ENCODE data around the gene SRCIN1.

Gene SRCIN1

GRCh38 chr17:38621538-38621937 lies 15.8 kb upstream of the SRCIN1 start:
- no peak for DNase-seq (ENCODE audit: low spot score)
- CTCF ChIA-PET, result interaction anchor here (1.3 kb wide), 1 partner anchor 18 kb away, joined by 4 read pairs; no protein-coding TSS in a partner anchor

GRCh38 chr17:38620551-38621277 lies 15.0 kb upstream of the SRCIN1 start:
- no peak overlapping the region for H3K27ac ChIP-seq
- CTCF ChIA-PET, result interaction anchor here (0.5 kb wide), 1 partner anchor 26 kb away, joined by 3 read pairs; no protein-coding TSS in a partner anchor
- POLR2A ChIA-PET (ENCODE audit: low non-redundant PET), result no interaction called here
- DNase-seq (ENCODE audit: low spot score), result no peak
- TF ChIP-seq, protein P1, sequence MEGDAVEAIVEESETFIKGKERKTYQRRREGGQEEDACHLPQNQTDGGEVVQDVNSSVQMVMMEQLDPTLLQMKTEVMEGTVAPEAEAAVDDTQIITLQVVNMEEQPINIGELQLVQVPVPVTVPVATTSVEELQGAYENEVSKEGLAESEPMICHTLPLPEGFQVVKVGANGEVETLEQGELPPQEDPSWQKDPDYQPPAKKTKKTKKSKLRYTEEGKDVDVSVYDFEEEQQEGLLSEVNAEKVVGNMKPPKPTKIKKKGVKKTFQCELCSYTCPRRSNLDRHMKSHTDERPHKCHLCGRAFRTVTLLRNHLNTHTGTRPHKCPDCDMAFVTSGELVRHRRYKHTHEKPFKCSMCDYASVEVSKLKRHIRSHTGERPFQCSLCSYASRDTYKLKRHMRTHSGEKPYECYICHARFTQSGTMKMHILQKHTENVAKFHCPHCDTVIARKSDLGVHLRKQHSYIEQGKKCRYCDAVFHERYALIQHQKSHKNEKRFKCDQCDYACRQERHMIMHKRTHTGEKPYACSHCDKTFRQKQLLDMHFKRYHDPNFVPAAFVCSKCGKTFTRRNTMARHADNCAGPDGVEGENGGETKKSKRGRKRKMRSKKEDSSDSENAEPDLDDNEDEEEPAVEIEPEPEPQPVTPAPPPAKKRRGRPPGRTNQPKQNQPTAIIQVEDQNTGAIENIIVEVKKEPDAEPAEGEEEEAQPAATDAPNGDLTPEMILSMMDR (conservative IDR thresholded peaks at IDR 0.05; ENCODE audit: low read depth), result no peak

More at GRCh38 chr17:38621538-38621937, 15.8 kb upstream of the SRCIN1 start:
- POLR2A ChIA-PET (ENCODE audit: low non-redundant PET), result no interaction called here
- H3K27ac ChIP-seq, result no peak overlapping the region
- TF ChIP-seq, protein P1 (conservative IDR thresholded peaks at IDR 0.05; ENCODE audit: low read depth), result no peak

DNA sequence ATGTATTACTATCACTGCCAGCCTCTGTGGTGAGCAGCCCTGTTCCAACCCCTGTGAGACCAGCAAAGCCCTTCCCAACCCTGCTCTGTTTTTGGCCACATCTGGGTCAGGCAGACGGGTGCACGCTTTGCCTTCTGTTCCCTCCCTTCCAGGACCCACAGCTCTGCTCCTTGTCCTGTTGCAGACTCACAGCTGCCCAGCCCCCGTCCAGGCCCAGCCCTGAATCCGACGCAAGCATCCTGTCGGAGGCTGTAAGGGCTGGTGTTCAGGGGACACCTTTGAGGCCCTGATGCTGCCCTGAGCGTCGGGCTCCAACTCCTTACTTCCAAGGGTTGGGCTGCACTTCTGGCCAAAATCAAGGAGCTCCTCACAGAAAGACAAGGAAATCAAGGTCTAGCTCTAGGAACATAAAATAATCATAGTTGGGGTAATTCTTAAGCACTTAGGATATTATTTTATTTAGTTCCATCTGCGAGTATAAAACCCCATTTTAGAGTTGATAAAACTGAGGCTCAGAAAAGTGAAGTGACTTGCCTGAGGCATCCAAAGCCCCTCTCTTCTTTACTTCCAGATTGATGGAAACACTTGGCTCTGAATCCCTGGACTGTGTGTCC lies 14.3 kb upstream of the SRCIN1 start:
- no peak overlapping the region for H3K27ac ChIP-seq
- DNase-seq (ENCODE audit: low spot score), result no peak
- TF ChIP-seq, protein P1 (conservative IDR thresholded peaks at IDR 0.05; ENCODE audit: low read depth), result no peak
- POLR2A ChIA-PET (ENCODE audit: low non-redundant PET), result no interaction called here
- CTCF ChIA-PET, result interaction anchor here (0.5 kb wide), 1 partner anchor 27 kb away, joined by 3 read pairs; no protein-coding TSS in a partner anchor

DNA sequence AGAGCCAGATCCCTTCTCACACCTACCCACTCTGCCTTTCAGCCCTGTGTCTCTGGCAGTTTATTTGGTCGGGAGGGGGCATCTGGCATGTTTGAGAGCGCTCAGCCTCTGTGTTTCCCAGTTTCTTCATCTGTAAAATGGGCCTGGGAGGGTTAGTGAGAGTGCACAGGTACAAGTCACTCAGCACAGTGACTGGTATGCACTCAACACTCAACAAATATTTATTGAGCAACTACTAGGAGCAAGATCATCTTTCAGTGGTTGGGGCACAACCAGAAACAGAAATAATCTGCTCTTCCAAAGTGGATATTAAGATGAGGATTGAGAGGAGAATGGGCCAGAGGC lies 13.7 kb upstream of the SRCIN1 start:
- POLR2A ChIA-PET (ENCODE audit: low non-redundant PET), result no interaction called here
- CTCF ChIA-PET, result no interaction called here
- TF ChIP-seq, protein P1 (conservative IDR thresholded peaks at IDR 0.05; ENCODE audit: low read depth), result no peak
- DNase-seq (ENCODE audit: low spot score), result no peak
- no peak overlapping the region for H3K27ac ChIP-seq

DNA sequence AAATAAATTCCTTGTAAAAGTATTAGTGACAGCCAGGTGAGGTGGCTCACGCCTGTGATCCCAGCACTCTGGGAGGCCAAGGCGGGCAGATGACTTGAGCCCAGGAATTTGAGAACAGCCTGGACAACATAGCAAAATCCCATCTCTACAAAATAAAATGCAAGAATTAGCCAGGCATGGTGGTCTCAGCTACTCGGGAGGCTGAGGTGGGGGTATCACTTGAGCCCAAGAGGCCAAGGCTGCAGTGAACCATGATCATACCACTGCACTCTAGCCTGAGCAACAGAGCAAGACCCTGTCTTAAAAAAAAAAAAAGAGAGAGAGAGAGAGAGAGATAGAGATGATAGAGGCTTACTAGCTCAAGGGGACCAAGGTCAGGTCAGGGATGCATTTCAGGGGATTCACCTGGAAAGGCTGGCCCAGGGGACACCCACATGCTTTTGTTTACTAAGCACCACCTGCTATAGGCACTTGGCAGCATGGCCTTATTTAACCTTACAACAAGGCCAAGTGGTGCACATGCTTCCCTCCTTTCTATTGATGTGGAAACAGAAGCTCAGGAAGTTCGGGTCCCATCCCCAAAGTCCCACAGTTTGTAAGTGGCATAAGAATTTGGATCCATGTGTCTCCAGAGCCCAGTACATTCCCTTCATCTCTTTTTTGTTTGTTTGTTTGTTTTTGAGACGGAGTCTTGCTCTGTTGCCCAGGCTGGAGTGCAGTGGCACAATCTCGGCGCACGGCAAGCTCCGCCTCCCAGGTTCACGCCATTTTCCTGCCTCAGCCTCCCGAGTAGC lies 12.4 kb upstream of the SRCIN1 start:
- CTCF ChIA-PET, result interaction anchor here (1.1 to 1.3 kb wide), 3 partner anchors 13 to 49 kb away, joined by 3 to 4 read pairs (median 4); partner anchors contain the start of gene SRCIN1
- TF ChIP-seq, protein P1 (conservative IDR thresholded peaks at IDR 0.05; ENCODE audit: low read depth), result no peak
- DNase-seq (ENCODE audit: low spot score), result no peak
- POLR2A ChIA-PET (ENCODE audit: low non-redundant PET), result no interaction called here
- H3K27ac ChIP-seq, result no peak overlapping the region
